H9 (cell line): ENCODE results near the gene ZNF358. TPM values are rescaled to one million over a fixed set of nuclear protein-coding genes. Genes with fewer than 3 reads are reported as not detected.

Source experiments
- DNase-seq: peaks from one replicate; pipeline ENCODE4 v3.0.0-alpha.2; 2017
- H2AFZ ChIP-seq: one replicate; pipeline ENCODE4 v1.6.1; 2013; ENCODE audit warnings: mild to moderate bottlenecking, low read length, control low read depth, moderate library complexity
- H2AK5ac ChIP-seq: 2 replicates; pipeline ENCODE4 v1.6.1; 2013; ENCODE audit warnings: low read length, control low read depth, mixed read lengths; ENCODE audit not compliant: insufficient read length
- H2BK120ac ChIP-seq: one replicate; pipeline ENCODE4 v1.6.1; 2013; ENCODE audit warnings: low read depth, mild to moderate bottlenecking, low read length, control low read depth, inconsistent platforms; ENCODE audit not compliant: poor library complexity, severe bottlenecking
- H2BK12ac ChIP-seq: 2 replicates; pipeline ENCODE4 v1.6.1; 2013; ENCODE audit warnings: low read length, control low read depth, mixed read lengths, low read depth; ENCODE audit not compliant: insufficient read length
- H2BK15ac ChIP-seq: 2 replicates; pipeline ENCODE4 v1.6.1; 2013; ENCODE audit warnings: low read depth, low read length, control low read depth
- H2BK20ac ChIP-seq: one replicate; pipeline ENCODE4 v1.6.1; 2013; ENCODE audit warnings: low read depth, mild to moderate bottlenecking, low read length, control low read depth, inconsistent platforms; ENCODE audit not compliant: poor library complexity, severe bottlenecking
- H2BK5ac ChIP-seq: 2 replicates; pipeline ENCODE4 v1.6.1; 2013; ENCODE audit warnings: low read length, control low read depth, mixed read lengths; ENCODE audit not compliant: insufficient read length
- H3K14ac ChIP-seq: 2 replicates; pipeline ENCODE4 v1.6.1; 2013; ENCODE audit warnings: low read length, control low read depth; ENCODE audit not compliant: insufficient read depth
- H3K18ac ChIP-seq: 2 replicates; pipeline ENCODE4 v1.6.1; 2013; ENCODE audit warnings: low read depth, mild to moderate bottlenecking, mixed read lengths, low read length, control low read depth; ENCODE audit not compliant: insufficient read length
- H3K23ac ChIP-seq: 2 replicates; pipeline ENCODE4 v1.6.1; 2013; ENCODE audit warnings: low read length, control low read depth, mixed read lengths, low read depth; ENCODE audit not compliant: insufficient read length
- H3K23me2 ChIP-seq: 2 replicates; pipeline ENCODE4 v1.6.1; 2013; ENCODE audit warnings: low read depth, mild to moderate bottlenecking, mixed read lengths, low read length, control low read depth; ENCODE audit not compliant: insufficient read length, poor library complexity, severe bottlenecking
- H3K27ac ChIP-seq: 2 replicates; pipeline ENCODE4 v1.5.1; 2013; ENCODE audit warnings: low read length, control low read depth, mixed read lengths, low read depth; ENCODE audit not compliant: insufficient read length
- H3K27me3 ChIP-seq: 2 replicates; pipeline ENCODE4 v1.6.1; 2013; ENCODE audit warnings: low read length, control low read depth, inconsistent platforms; ENCODE audit not compliant: insufficient read depth
- H3K4ac ChIP-seq: 2 replicates; pipeline ENCODE4 v1.6.1; 2013; ENCODE audit warnings: low read depth, mild to moderate bottlenecking, control low read depth, inconsistent platforms, low read length, moderate library complexity
- H3K4me1 ChIP-seq: 2 replicates; pipeline ENCODE4 v1.6.1; 2013; ENCODE audit warnings: low read length, control low read depth, inconsistent platforms; ENCODE audit not compliant: insufficient read depth
- H3K4me2 ChIP-seq: 2 replicates; pipeline ENCODE4 v1.6.1; 2013; ENCODE audit warnings: low read length, control low read depth, mixed read lengths; ENCODE audit not compliant: insufficient read length, insufficient read depth
- H3K56ac ChIP-seq: 2 replicates; pipeline ENCODE4 v1.6.1; 2013; ENCODE audit warnings: low read depth, mild to moderate bottlenecking, mixed read lengths, low read length, control low read depth; ENCODE audit not compliant: insufficient read length
- H3K79me1 ChIP-seq: 2 replicates; pipeline ENCODE4 v1.6.1; 2013; ENCODE audit warnings: low read depth, mild to moderate bottlenecking, moderate library complexity, low read length, control low read depth, inconsistent platforms; ENCODE audit not compliant: insufficient read depth, poor library complexity, severe bottlenecking
- H3K79me2 ChIP-seq: 2 replicates; pipeline ENCODE4 v1.6.1; 2013; ENCODE audit warnings: low read length, control low read depth, inconsistent platforms; ENCODE audit not compliant: insufficient read depth
- H3K9ac ChIP-seq: 2 replicates; pipeline ENCODE4 v1.6.1; 2013; ENCODE audit warnings: low read length, control low read depth, mixed read lengths; ENCODE audit not compliant: insufficient read length; ENCODE audit errors: extremely low read depth
- H3K9me3 ChIP-seq: one replicate; pipeline ENCODE4 v1.6.1; 2013; ENCODE audit warnings: low read depth, low read length, inconsistent platforms; ENCODE audit not compliant: control insufficient read depth
- H3T11ph ChIP-seq: one replicate; pipeline ENCODE4 v1.6.1; 2013; ENCODE audit warnings: mild to moderate bottlenecking, low read length, control low read depth, inconsistent platforms
- H4K20me1 ChIP-seq: one replicate; pipeline ENCODE4 v1.6.1; 2013; ENCODE audit not compliant: control insufficient read depth, insufficient read length, insufficient read depth
- H4K5ac ChIP-seq: 2 replicates; pipeline ENCODE4 v1.6.1; 2013; ENCODE audit warnings: low read depth, mild to moderate bottlenecking, mixed read lengths, low read length, control low read depth; ENCODE audit not compliant: insufficient read length
- H4K8ac ChIP-seq: replicated peaks from 2 replicates; pipeline ENCODE4 v1.6.1; 2013; ENCODE audit warnings: low read length, control low read depth, mixed read lengths, low read depth; ENCODE audit not compliant: insufficient read length
- H4K91ac ChIP-seq: 2 replicates; pipeline ENCODE4 v1.6.1; 2013; ENCODE audit warnings: low read depth, mild to moderate bottlenecking, moderate library complexity, mixed read lengths, low read length, control low read depth; ENCODE audit not compliant: insufficient read length
- H3K27ac Mint-ChIP-seq, 3 experiments: 2 replicates in 2 of 3; 3 replicates in 1 of 3; pipeline ENCODE4 v1.8.0; 2020 to 2021; ENCODE audit warnings: mixed read lengths in 3 of 3, mild to moderate bottlenecking in 1 of 3, moderate library complexity in 1 of 3
- H3K27me3 Mint-ChIP-seq: 2 replicates; pipeline ENCODE4 v1.8.0; 2021; ENCODE audit warnings: low read depth, mild to moderate bottlenecking, moderate library complexity, mixed read lengths
- H3K36me3 Mint-ChIP-seq, 3 experiments: 2 replicates in 2 of 3; 3 replicates in 1 of 3; pipeline ENCODE4 v1.8.0; 2020 to 2021; ENCODE audit warnings: low read depth in 3 of 3, mixed read lengths in 3 of 3; ENCODE audit not compliant: insufficient read depth in 1 of 3
- H3K4me1 Mint-ChIP-seq, 2 experiments: 2 replicates each; pipeline ENCODE4 v1.8.0; 2020; ENCODE audit warnings: mixed read lengths in 2 of 2
- H3K4me3 Mint-ChIP-seq, 2 experiments: 2 replicates in 1 of 2; 3 replicates in 1 of 2; pipeline ENCODE4 v1.8.0; 2020 to 2021; ENCODE audit warnings: mild to moderate bottlenecking in 2 of 2, mixed read lengths in 2 of 2, moderate library complexity in 1 of 2
- H3K9me3 Mint-ChIP-seq, 2 experiments: 2 replicates in 1 of 2; 3 replicates in 1 of 2; pipeline ENCODE4 v1.8.0; 2020; ENCODE audit warnings: mild to moderate bottlenecking in 2 of 2, mixed read lengths in 2 of 2, moderate library complexity in 1 of 2
- WGBS: extraction: QIAGEN DNeasy Blood & Tissue Kit; methylation state at CpG from one replicate; pipeline ENCODE4 v1.1.7; 2013; ENCODE audit warnings: missing lambda C conversion rate, low lambda C conversion rate, mixed read lengths; ENCODE audit not compliant: insufficient read length; ENCODE audit errors: extremely low coverage; 5-methylcytosine and 5-hydroxymethylcytosine counted together
- total RNA-seq: library from RNA; stranded (reverse); gene quantifications from 2 replicates; pipeline ENCODE4 v1.2.1, GENCODE V29; 2021
- TF ChIP-seq, protein P1 (sequence below): fragments of 200-600 bp; sonication (generic); conservative IDR thresholded peaks from 3 replicates; pipeline ENCODE4 v1.8.0; 2021; ENCODE audit warnings: antibody characterized with exemption, mild to moderate bottlenecking

ZNF358 gene
- total RNA-seq, 1 experiment from 2014 or later = 40.5 TPM

DNA sequence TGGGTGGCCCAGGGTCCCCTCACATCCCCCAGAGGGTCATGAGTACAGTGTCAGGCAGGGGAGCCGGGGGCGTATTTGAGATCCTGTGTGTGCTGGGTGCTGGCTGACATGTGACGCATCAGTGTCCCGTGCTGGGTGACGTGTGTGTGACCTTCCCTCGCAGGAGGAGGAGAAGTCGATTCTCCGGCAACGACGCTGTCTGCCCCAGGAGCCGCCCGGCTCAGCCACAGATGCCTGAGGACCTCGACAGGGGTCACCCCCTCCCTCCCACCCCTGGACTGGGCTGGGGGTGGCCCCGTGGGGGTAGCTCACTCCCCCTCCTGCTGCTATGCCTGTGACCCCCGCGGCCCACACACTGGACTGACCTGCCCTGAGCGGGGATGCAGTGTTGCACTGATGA, 45.4 kb downstream of the ZNF358 start:
- TF ChIP-seq, protein P1, sequence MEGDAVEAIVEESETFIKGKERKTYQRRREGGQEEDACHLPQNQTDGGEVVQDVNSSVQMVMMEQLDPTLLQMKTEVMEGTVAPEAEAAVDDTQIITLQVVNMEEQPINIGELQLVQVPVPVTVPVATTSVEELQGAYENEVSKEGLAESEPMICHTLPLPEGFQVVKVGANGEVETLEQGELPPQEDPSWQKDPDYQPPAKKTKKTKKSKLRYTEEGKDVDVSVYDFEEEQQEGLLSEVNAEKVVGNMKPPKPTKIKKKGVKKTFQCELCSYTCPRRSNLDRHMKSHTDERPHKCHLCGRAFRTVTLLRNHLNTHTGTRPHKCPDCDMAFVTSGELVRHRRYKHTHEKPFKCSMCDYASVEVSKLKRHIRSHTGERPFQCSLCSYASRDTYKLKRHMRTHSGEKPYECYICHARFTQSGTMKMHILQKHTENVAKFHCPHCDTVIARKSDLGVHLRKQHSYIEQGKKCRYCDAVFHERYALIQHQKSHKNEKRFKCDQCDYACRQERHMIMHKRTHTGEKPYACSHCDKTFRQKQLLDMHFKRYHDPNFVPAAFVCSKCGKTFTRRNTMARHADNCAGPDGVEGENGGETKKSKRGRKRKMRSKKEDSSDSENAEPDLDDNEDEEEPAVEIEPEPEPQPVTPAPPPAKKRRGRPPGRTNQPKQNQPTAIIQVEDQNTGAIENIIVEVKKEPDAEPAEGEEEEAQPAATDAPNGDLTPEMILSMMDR = no peak
- H3K27ac Mint-ChIP-seq = no peak overlapping the region

More for the DNA sequence above, 45.4 kb downstream of the ZNF358 start:
- Histone ChIP-seq H3K56ac (no peak overlapping the region), H4K20me1 (no peaks in the 10 kb centered on the region), H2BK12ac (no peak overlapping the region), H3K4ac (no peak overlapping the region), H2AK5ac (no peak overlapping the region), H2BK20ac (no peak overlapping the region), H3K18ac (no peak overlapping the region), H3K27me3 (no peaks in the 10 kb centered on the region), H4K91ac (no peak overlapping the region), H3K23ac (no peak overlapping the region), H3K4me1 (no peaks in the 10 kb centered on the region), H4K5ac (no peak overlapping the region), H3K9ac (no peak overlapping the region), H3K79me2 (no peaks in the 10 kb centered on the region), H3K9me3 (no peaks in the 10 kb centered on the region), H2BK15ac (no peak overlapping the region), H2BK5ac (no peak overlapping the region), H2BK120ac (no peak overlapping the region), H3K4me2 (no peak overlapping the region), H3K27ac (no peak overlapping the region), H2AFZ (no peak overlapping the region), H3K14ac (no peak overlapping the region), H3K79me1 (no peaks in the 10 kb centered on the region), H3K23me2 (no peaks in the 10 kb centered on the region), H3T11ph (no peak overlapping the region), H4K8ac (no peak overlapping the region)
- no peak for DNase-seq
- Mint-ChIP-seq H3K27me3 (peaks cover 1% of the 10 kb centered on the region), H3K36me3 (peaks cover 15 to 38% (median 29%) of the 10 kb centered on the region in 3 experiments; a peak in 6 of 7 replicates), H3K9me3 (no peaks in the 10 kb centered on the region; a peak in 1 of 5 replicates), H3K4me1 (no peaks in the 10 kb centered on the region), H3K4me3 (no peak overlapping the region)
- no CpG with 5 or more reads among the region's 17 CpGs for WGBS
